LoVo (cell line): ENCODE results near the gene MFGE8.

ENCODE experiments used
- DNase-seq: peaks from one replicate; pipeline ENCODE4 v3.0.0-alpha.2; 2016; ENCODE audit warnings: low spot score

MFGE8 gene

DNA sequence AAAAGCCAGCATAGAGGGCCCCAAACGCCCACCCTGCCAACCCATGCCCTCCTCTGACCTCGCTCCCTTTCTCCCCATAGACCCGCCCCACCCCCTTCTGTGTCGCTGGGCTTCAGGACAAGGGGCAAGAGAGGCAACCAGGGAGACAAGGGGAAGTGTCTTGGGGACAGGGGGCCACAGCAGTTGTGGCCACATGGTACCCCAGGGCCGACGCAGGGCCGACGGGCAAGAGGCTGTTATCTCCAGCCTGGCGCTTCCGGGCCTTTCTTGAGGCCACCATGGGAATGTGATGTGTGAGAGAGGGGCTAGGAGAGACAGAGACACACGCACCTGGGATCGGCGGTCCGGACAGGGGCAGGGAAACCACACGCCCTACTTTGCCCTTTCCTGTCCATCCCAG, 14.4 kb downstream of the MFGE8 start:
- no peak for DNase-seq

DNA sequence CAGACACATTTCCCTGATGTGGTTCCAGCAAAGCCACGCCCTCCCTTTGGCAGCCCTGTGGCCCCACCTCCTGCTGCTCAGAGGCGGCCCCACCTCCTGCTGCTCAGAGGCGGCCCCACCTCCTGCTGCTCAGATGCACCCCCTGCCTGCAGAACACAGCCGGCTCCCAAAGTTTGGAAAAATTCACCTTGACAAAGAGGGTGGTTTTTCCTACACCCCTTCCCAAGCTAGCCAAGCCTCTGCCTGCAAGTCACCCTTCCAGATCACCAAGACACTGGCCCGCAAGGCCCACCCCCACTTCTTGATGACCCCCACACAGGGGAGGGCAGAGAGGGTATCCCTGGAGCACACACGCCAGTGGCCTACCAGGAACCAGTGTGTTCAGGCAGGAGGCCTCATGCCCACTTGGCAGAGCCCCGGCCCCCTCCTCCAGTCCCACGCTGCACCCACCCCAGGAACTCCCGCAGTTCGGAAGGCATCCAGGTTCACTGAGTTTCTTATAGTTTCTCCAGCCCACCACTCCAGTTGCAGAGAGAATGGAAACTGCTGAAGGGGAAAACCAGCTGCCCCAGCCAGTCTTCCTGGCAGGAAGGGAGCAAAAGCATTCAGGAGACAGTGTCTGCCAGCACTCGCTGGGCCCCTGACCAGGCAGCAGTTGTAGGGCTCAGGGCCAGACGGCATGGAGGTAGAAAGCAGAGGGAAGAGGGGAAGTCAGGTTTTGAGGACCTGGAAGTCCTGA, 15.6 kb downstream of the MFGE8 start:
- peak; percentile 80 for DNase-seq

DNA sequence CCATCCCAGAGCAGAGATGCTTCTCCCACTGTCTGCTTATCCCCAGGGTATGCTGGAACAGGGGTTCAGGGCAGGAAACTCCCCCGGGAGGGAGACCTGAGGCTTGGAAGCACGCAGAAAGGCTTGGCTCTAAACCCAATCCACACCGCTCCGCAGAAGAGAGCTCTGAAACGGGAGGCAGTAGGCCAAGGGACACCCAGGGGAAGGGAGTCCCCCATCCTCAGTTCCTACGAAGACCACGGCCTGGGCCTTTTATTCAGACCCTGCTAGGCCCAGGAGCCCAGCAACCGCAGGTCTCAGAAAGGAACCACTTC, 16.1 kb downstream of the MFGE8 start:
- DNase-seq: no peak

DNA sequence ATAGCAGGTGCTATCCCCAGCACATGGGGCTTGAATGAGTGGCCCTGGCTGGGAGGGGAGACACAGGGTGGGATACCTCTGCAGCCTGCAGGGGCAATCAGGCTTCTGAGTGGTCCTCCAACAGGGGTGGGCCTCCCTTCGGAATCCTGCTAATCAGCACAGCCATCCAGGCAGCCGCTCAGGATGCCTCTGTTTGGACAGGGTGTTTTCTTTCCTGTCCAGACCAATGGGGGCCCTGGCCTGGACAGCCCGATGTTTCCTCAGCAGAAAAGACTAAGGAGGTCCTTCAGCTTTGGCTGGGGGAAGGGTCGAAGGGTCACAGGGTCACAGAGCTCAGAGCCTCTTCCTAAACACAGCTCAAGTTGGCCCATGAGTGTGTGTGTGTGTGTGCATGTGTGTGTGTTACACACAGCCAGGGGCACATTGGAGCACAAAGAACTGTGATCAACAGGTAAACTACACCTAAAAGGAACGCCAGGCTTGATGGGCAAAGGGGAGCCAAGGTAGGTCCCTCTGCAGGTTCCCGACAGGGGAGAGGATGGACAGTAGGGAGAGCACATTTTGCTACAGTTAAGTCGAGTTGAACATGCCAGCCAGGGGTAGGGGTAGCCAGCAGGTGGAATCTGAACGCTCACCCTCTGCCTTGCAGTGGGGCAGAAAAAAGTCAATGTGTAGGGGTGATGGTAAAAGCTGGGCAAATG, 16.7 kb downstream of the MFGE8 start:
- no peak for DNase-seq

DNA sequence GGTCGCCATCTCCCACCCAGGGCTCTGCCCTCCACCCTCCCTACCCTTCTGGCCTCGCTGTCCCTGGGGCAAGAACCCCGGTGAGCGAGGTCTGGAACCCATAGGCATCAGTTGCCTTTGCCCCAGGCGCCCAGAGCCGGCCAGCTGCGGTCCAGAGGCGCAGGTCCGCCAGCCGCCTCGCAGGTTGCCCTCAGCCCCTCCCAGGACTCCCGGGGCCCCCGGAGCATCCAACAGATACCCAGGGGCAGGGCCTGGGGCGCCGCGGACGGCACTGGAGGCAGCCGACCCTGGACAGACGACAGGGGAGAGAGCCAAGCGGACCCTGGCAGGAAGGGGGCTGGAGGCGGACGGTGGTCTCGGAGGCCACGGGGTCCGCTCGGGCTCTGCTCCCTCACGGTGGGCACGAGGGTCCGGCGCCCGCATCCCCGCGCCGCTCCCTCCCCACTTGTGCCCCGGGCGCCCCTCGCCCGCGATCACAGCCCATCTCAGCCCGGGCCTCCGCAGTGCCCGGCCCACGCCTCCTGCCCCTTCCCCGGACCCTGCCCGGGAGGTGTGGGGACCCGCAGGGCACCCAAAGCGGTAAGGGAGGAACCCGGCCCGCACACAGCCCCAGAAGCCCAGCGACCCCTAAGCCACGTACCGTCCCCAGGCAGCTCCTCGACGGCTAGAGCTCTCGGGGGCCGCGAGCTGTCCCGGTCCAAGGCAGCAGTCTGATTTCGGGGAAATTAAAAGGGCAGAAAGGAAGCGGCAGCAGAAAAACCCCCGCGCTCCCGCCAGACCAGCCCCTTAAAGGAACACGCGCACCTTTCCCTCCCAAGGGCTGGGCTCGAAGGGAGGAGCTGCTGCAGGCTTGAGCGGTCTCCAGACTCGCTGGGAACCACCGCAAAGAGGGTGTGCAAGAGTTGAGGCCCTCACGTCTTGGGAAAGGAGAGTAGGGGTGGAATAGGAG, 18.1 kb downstream of the MFGE8 start, which contains the start of gene HAPLN3:
HAPLN3 (minus strand) TSS at position 726 of the 949 bp plus-strand sequence. CDS start 8,246 bp downstream, outside the sequence.
- DNase-seq: peak; percentile 39

DNA sequence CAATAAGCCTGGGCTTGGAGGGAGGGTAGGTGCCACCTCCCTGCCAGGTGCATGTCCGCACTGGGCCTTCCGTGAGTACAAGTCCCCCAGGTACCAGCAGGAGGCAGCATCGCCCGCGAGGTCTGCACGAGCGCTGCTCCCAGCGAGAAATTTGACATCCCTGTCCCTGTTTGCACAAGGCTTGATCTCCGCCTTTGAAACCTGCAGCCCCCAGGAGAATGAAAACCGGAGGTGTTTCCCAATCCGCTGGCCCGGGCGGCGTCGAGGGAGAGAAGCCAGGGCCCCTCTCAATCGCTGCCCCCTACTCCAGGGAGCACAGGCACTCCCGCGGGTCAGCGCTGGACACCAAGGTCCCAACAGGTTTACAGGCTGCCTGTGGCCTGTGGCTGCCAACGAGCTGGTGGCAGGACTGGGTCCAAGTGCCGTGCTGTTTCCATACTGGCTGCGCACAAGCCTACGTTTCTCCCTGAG, 18.8 kb downstream of the MFGE8 start:
- DNase-seq: peak; percentile 73

DNA sequence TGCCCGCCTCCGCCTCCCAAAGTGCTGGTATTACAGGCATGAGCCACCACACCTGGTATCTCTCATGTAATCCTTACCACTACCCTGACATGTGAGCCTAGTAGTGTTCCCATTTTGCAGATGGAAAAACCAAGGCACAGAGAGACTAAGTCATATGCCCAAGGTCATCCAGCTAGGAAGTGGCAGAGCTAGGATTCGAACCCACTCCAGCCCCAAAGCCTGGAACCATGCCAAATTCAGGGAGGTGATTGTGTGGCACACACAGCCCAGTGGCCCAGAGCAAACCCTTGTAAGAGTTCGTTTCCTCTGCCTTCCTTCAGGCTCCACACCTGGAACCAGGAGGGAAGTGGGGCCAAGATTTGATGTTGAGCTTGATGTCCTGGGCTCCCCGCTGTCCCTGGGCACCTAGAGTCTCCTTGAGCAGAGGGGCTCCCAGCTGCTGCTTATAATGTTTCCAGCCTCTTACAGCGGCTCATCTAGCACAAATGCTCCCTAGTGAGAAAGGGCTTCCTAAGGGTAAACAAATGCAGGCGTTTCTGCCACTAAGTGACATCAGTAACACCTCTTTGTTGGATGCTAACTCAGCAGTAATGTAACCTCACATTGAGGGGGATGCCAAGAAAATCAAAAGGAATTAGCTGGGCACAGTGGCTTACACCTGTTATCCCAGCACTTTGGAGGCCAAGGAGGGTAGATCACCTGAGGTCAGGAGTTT, 21.5 kb downstream of the MFGE8 start:
- DNase-seq: no peak

DNA sequence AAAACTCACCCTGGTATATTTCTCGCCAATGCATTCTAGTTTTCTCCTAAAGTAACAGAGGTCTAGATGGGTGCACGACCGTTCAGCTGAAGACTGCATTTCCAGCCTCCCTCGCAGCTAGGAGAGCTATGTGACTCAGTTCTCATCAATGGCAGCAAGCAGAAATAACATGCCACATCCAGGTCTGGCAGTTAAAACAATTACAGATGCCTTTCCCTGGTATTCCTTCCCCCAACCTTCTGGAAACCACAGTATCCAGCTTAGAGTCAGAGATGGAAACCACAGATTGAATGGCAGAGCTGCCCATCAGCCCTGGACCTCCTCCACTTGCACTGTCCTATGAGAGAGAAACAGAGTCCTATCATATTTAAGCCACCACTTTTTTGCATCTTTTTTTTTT, 22.7 kb downstream of the MFGE8 start:
- DNase-seq: no peak

DNA sequence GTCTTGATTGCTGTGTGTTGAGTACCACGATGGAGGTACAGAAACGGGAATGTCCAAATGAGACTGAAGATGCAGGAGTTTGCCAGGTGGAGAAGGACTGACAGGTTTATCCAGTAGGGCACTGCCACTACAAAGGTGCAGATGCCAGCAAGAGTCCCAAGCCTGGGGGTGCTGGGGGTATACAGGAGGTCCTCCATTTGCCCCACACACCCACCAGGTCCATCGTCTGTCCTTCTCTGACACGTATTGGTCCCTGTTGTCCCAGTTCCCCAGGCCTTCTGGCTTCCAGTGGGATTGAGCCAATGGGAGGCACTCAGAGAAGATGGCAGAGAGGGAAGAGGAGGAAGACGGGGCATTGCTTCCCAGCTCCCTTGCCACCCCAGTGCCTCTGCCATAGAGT, 24.5 kb downstream of the MFGE8 start:
- DNase-seq: no peak

DNA sequence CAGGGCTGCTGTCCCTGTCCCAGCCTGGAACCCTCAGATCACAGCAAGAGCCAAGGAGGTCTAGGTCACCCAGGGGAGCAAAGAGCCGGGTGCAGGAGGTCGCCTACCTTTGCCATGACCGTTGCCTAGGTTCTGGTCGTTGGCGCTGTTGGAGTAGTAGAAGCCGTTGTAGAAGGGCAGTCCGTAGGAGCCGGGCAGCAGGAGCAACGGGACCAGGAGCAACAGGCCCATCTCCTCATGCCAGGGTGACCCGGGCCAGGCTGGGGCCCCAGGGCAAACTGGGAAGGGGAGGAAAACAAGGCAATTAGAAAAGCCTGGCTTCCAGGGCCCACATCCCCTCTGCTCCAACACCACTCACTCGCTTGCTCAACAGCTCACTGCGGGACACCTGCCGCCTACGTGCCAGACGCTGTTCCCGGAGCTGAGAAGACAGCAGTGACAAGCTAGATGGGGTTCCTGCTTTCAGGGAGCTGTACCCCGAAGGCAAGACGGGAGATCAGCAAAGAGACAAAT, 26.1 kb downstream of the MFGE8 start:
- DNase-seq: no peak

DNA sequence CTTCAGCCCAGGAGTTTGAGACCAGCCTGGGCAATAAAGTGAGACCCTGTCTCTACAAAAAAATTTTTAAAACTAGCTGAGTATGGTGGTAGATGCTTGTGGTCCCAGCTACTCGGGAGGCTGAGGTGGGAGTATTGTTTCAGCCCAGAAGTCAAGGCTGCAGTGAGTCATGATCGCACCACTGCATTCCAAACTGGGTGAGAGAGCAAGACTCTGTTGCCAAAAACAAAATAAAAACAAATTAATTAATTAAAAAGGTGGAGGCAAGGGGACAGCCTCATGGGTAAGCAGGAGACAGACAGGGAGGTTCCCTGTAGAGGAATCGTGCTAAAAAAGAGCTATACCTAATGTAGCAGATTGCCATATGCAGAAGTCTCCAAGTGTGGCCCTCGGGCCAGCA, 30.4 kb downstream of the MFGE8 start:
- no peak for DNase-seq

DNA sequence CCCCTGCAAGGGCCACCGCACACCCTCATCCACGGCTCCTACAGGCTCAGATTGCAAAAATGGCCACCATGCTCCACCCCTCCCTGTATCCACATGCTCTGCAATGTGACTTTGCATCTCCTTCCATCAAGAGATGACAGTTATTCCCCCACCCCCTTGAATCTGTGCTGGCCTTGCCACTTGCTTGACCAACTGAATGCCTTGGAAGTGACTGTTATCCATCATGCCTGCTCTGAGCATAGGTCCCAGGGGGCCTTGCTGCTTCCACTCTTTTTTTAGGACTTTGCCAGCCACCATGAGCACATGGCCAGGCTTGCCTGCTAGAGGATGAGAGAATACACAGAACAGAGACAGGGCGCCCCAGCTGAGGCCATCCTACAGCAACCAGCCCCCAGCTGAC, 31.4 kb downstream of the MFGE8 start:
- no peak for DNase-seq

DNA sequence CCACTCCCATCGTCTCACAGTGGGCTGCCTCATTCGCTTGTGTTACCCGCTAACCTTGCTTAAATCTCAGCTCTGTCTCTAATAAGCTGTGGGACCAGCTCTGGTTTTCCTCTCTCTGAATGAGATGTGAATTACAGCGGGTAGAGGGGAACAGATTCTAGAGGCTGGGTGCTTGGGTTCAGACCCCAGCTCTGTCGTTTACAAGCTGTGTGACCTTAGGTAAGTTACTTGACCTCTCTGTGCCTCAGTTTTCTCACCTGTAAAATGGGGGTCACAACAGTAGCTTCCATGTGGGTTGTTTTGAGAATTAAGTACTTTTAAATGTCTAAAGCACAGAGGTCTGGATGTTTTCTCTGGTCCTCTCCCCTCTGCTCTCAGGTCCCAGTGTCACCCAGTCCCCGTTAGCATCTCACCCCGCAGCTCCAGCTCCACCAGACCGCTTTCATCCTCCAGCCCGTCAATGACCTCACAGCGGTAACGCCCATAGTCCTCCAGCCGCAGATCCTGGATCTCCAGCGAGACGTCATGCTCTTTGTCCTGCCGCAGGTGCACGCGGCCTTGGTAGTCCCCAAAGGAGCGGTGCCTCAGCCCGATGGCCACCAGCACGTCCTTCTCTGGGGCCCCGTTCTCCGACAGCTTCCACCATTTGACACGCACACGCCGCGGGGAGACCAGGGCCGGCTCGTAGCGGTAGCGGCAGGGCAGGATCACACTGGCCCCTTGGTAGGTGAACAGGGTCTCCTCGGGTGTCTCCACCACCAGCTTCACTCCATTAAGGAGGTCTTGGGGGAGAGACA, 32.0 kb downstream of the MFGE8 start:
- DNase-seq: no peak

DNA sequence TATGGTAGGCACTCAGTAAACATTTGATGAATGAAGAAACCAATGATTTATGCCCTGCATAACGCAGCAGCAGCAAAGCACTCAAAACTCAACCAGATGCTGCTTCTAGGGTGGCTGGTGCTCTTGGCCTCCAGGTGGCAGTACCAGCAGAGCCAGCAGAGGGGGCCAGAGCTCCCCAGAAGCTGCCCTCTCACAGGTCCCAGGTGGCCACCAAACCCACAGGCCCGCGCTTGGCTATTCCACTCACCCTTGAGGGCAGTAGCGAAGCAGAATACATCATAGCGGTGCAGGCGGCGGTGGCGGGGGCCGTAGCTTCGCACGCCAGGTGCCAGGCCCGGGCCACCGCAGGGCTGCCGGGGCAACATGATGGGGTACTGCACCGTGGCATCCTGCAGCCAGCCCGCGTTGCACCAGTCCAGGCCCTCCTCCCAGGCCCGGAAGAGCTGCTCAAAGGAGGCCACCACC, 34.4 kb downstream of the MFGE8 start:
- DNase-seq: peak; percentile 19

DNA sequence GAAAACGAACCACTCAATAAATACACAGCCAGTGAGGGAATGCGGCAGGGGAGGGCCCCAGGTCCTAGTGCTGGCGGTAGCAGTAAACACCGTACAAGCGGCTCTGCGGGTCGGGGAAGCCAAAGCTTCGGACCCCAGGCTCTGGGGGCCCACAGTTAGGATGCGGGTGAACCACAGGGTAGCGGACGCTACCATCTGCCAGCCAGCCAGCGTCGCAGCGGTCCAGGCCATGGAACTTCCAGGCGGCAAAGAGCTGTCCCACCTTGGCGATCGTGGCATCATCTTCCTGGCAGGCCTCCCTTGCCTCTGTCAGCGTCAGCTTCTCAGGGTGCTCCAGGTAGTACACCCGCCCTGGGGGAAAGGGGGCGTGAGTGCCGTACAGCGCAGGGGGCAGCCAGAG, 35.3 kb downstream of the MFGE8 start:
- no peak for DNase-seq

DNA sequence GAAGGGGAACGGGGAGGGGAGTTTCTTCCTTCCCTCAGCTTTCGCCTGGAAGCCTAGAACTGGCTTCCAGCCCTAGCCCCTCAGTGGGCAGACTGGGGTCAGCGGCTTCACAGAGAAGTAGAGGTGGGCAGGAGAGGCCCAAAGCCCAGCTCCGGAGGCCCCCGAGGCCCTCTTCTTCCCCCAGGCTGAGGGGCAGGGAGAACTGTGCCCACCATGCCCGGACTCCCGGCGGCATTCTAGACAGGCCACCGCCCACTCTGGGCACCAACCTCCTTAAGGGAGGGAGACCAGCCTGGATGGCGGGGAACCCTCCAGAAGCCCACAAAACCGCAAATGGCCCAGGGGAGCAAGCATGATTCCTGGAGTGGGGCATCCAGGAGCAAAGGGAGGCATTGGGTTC, 35.8 kb downstream of the MFGE8 start:
- DNase-seq: no peak

DNA sequence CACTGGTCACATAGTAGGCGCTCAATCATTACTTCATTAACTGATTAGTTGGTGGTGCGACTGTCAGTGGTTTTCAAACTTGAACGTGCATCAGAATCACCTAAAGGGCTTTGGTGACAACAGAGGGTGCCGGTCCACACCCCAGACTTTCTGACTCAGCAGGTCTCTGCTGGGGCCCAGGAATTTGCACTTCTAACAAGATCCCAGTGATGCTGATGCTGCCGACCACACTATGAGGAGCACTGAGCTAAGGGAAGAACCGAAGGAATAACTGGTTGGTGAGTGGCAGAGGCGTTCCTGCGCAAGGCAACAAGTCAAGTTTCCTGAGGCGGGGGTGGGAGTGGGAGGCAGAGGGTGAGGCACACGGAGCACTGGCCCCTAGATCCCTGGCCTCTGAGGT, 36.6 kb downstream of the MFGE8 start:
- DNase-seq: no peak

DNA sequence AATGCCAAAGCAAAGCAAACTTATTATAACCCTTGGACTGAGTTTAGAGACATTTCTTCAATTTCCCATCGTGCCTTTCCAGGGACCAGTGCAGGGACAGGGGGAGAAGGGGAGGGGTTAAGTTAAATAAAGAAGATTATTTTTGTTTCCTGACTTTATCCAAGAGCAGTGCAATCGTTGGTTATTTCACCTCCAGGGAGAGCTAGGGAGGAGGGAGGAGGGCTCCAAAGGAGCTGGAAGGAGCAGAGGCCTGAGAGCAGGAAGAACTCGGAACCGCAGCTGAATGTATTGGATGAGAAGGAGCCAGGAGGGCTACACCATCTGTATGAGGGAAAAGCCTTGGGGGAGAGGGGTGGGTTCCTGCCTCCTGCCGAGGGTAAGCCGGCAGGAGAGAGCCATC, 38.5 kb downstream of the MFGE8 start:
- DNase-seq: no peak

DNA sequence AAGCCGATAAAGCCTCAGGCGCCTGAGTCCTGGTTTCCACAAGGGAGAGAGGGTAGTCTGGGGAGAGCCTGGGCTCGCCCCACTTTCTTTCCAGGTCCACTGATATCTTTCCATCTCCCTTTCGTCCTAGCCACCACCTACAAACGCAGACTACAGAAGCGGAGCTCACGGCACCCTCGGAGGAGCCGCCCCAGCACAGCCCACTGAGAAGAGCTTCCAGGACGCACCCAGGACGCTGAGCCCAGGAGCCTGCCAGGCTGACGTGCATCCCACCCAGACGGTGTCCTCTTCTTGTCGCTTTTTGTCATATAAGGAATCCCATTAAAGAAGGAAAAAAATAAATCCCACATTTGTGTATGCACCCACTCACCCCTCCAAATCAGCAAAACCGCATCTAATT, 38.9 kb downstream of the MFGE8 start:
- DNase-seq: no peak

DNA sequence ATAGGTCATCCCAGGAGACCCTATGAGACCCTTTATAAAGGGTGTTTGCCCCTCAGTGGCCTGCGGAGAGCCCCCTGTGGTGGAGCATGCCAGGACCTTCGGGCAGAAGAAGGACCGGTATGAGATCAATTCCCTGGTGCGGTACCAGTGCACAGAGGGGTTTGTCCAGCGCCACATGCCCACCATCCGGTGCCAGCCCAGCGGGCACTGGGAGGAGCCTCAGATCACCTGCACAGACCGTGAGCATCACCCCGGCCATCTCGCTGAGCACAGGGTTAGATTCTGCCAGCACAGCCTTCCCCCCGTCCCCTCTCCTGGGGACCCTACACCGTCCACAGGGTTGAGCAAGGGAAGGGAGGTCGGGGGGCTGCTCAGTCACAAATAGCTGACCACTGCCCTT, 39.4 kb downstream of the MFGE8 start:
- no peak for DNase-seq

DNA sequence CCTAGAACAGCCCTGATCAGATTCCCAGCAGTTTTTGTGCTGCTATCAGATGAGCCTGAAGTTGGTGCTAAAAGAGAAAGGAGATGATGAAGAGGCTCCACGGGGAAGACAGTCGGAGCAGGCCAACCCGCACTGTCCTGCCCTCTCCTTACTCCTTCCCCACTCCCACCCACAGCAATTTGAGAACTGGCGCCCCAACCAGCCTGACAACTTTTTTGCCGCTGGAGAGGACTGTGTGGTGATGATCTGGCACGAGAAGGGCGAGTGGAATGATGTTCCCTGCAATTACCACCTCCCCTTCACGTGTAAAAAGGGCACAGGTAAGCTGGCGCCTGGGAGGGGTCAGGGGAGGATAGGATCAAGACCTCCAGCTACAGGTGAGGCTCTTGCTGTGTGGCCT, 40.5 kb downstream of the MFGE8 start:
- no peak for DNase-seq
